ENCODE measurements around the gene MALRD1.

The MALRD1 gene

GRCh38 chr10:19570991-19571390 is 522.4 kb downstream of the MALRD1 start:
- DNase-seq (ENCODE audit: low read depth in 2 of 2): no peak

- DNase-seq (ENCODE audit: low read depth in 2 of 2): no peak
Measured at GRCh38 chr10:19572056-19572455, 523.5 kb downstream of the MALRD1 start.

- no peak for DNase-seq (ENCODE audit: low read depth in 2 of 2)
Measured at GRCh38 chr10:19576576-19576975, 528.0 kb downstream of the MALRD1 start.

GRCh38 chr10:19577381-19577780 is 528.8 kb downstream of the MALRD1 start:
- DNase-seq (ENCODE audit: low read depth in 2 of 2): no peak

GRCh38 chr10:19577807-19578206 is 529.2 kb downstream of the MALRD1 start:
- DNase-seq (ENCODE audit: low read depth in 2 of 2): no peak

- no peak for DNase-seq (ENCODE audit: low read depth in 2 of 2)
Measured at GRCh38 chr10:19578571-19578970, 530.0 kb downstream of the MALRD1 start.

GRCh38 chr10:19579761-19580545 is 531.4 kb downstream of the MALRD1 start:
- DNase-seq (ENCODE audit: low read depth in 2 of 2): no peak

GRCh38 chr10:19580691-19581090 is 532.1 kb downstream of the MALRD1 start:
- no peak for DNase-seq (ENCODE audit: low read depth in 2 of 2)

- DNase-seq (ENCODE audit: low read depth in 2 of 2): no peak
Measured at GRCh38 chr10:19588608-19589007, 540.0 kb downstream of the MALRD1 start.

- no peak for DNase-seq (ENCODE audit: low read depth in 2 of 2)
Measured at GRCh38 chr10:19592276-19592675, 543.7 kb downstream of the MALRD1 start.

GRCh38 chr10:19595212-19595845 is 546.7 kb downstream of the MALRD1 start:
- no peak for DNase-seq (ENCODE audit: low read depth in 2 of 2)

- no peak for DNase-seq (ENCODE audit: low read depth in 2 of 2)
Measured at GRCh38 chr10:19605806-19606205, 557.2 kb downstream of the MALRD1 start.

GRCh38 chr10:19606968-19607367 is 558.4 kb downstream of the MALRD1 start:
- DNase-seq (ENCODE audit: low read depth in 2 of 2): no peak

GRCh38 chr10:19611775-19612174 is 563.2 kb downstream of the MALRD1 start:
- DNase-seq (ENCODE audit: low read depth in 2 of 2): no peak

- DNase-seq (ENCODE audit: low read depth in 2 of 2): no peak
Measured at GRCh38 chr10:19616966-19617365, 568.4 kb downstream of the MALRD1 start.

GRCh38 chr10:19620811-19621210 is 572.2 kb downstream of the MALRD1 start:
- no peak for DNase-seq (ENCODE audit: low read depth in 2 of 2)

- DNase-seq (ENCODE audit: low read depth in 2 of 2): no peak
Measured at GRCh38 chr10:19623321-19623720, 574.7 kb downstream of the MALRD1 start.

- no peak for DNase-seq (ENCODE audit: low read depth in 2 of 2)
Measured at GRCh38 chr10:19626156-19626555, 577.6 kb downstream of the MALRD1 start.

- DNase-seq (ENCODE audit: low read depth in 2 of 2): no peak
Measured at GRCh38 chr10:19628767-19629560, 580.4 kb downstream of the MALRD1 start.

GRCh38 chr10:19629567-19629966 is 581.0 kb downstream of the MALRD1 start:
- no peak for DNase-seq (ENCODE audit: low read depth in 2 of 2)

GRCh38 chr10:19634163-19634562 is 585.6 kb downstream of the MALRD1 start:
- DNase-seq (ENCODE audit: low read depth in 2 of 2): no peak

- no peak for DNase-seq (ENCODE audit: low read depth in 2 of 2)
Measured at GRCh38 chr10:19638182-19638895, 589.7 kb downstream of the MALRD1 start.
